ENCODE measurements around the gene GAST. TPM values are rescaled to one million over a fixed set of nuclear protein-coding genes. Genes with fewer than 3 reads are reported as not detected.

The GAST gene
- total and polyA plus RNA-seq, 9 of the 15 experiments (the other 6 are each of a cell fraction or from before 2014, with no cell fraction given): not detected

DNA sequence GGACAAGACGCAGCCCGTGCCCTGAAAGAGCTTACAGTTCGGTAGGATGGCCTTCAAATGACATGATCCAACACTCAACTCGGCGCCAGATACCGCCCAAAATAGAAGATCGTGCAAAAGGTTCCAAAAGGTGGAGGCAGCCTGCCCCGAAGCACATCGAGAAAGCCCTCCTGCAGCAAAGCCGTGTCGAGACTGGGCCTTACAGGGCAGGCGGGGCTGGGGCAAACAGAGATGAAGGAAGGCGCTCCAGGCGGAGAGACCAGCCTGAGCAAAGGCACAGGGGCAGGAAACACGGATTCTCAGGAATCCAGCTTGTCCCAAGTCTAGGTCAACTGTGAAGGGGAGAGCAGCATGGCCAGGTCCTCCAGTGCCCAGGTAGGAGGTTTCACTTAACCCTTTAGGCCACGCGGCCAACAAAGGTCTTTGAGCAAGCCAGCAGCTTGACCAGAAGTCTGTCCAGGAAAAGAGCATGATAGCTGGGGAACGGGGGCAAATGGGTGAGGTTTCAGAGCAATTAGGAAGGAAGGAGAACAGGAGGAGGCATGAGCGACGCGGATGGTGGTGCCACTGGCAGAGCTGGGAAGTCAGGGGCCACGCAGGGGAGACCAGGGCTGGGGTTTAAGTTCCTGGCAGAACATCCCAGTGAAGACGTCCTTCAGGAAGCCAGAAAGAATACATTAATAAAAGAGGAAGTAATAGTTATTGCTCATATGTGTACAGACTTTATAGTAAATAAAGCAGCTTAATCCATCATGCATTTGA is 44.7 kb upstream of the GAST start (continued):
- TF ChIP-seq, protein P1, sequence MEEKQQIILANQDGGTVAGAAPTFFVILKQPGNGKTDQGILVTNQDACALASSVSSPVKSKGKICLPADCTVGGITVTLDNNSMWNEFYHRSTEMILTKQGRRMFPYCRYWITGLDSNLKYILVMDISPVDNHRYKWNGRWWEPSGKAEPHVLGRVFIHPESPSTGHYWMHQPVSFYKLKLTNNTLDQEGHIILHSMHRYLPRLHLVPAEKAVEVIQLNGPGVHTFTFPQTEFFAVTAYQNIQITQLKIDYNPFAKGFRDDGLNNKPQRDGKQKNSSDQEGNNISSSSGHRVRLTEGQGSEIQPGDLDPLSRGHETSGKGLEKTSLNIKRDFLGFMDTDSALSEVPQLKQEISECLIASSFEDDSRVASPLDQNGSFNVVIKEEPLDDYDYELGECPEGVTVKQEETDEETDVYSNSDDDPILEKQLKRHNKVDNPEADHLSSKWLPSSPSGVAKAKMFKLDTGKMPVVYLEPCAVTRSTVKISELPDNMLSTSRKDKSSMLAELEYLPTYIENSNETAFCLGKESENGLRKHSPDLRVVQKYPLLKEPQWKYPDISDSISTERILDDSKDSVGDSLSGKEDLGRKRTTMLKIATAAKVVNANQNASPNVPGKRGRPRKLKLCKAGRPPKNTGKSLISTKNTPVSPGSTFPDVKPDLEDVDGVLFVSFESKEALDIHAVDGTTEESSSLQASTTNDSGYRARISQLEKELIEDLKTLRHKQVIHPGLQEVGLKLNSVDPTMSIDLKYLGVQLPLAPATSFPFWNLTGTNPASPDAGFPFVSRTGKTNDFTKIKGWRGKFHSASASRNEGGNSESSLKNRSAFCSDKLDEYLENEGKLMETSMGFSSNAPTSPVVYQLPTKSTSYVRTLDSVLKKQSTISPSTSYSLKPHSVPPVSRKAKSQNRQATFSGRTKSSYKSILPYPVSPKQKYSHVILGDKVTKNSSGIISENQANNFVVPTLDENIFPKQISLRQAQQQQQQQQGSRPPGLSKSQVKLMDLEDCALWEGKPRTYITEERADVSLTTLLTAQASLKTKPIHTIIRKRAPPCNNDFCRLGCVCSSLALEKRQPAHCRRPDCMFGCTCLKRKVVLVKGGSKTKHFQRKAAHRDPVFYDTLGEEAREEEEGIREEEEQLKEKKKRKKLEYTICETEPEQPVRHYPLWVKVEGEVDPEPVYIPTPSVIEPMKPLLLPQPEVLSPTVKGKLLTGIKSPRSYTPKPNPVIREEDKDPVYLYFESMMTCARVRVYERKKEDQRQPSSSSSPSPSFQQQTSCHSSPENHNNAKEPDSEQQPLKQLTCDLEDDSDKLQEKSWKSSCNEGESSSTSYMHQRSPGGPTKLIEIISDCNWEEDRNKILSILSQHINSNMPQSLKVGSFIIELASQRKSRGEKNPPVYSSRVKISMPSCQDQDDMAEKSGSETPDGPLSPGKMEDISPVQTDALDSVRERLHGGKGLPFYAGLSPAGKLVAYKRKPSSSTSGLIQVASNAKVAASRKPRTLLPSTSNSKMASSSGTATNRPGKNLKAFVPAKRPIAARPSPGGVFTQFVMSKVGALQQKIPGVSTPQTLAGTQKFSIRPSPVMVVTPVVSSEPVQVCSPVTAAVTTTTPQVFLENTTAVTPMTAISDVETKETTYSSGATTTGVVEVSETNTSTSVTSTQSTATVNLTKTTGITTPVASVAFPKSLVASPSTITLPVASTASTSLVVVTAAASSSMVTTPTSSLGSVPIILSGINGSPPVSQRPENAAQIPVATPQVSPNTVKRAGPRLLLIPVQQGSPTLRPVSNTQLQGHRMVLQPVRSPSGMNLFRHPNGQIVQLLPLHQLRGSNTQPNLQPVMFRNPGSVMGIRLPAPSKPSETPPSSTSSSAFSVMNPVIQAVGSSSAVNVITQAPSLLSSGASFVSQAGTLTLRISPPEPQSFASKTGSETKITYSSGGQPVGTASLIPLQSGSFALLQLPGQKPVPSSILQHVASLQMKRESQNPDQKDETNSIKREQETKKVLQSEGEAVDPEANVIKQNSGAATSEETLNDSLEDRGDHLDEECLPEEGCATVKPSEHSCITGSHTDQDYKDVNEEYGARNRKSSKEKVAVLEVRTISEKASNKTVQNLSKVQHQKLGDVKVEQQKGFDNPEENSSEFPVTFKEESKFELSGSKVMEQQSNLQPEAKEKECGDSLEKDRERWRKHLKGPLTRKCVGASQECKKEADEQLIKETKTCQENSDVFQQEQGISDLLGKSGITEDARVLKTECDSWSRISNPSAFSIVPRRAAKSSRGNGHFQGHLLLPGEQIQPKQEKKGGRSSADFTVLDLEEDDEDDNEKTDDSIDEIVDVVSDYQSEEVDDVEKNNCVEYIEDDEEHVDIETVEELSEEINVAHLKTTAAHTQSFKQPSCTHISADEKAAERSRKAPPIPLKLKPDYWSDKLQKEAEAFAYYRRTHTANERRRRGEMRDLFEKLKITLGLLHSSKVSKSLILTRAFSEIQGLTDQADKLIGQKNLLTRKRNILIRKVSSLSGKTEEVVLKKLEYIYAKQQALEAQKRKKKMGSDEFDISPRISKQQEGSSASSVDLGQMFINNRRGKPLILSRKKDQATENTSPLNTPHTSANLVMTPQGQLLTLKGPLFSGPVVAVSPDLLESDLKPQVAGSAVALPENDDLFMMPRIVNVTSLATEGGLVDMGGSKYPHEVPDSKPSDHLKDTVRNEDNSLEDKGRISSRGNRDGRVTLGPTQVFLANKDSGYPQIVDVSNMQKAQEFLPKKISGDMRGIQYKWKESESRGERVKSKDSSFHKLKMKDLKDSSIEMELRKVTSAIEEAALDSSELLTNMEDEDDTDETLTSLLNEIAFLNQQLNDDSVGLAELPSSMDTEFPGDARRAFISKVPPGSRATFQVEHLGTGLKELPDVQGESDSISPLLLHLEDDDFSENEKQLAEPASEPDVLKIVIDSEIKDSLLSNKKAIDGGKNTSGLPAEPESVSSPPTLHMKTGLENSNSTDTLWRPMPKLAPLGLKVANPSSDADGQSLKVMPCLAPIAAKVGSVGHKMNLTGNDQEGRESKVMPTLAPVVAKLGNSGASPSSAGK (IDR thresholded peaks at IDR 0.05): peak; percentile 80
- TF ChIP-seq MNT (conservative IDR thresholded peaks at IDR 0.05) (peak in 1 of 2 experiments; percentile 28; a peak in 1 of 4 replicates), RCOR1 (IDR thresholded peaks at IDR 0.05; ENCODE audit: borderline replicate concordance in 1 of 2, low read depth in 2 of 2, low read length in 2 of 2) (no peak), ZBTB12 (CRISPR knock-in tag; IDR thresholded peaks at IDR 0.05) (no peak), ZNF583 (CRISPR knock-in tag; IDR thresholded peaks at IDR 0.05) (0 out of 2 replicates have a peak, but pooled peaks have one; percentile 8)
- TF ChIP-seq, protein P2, sequence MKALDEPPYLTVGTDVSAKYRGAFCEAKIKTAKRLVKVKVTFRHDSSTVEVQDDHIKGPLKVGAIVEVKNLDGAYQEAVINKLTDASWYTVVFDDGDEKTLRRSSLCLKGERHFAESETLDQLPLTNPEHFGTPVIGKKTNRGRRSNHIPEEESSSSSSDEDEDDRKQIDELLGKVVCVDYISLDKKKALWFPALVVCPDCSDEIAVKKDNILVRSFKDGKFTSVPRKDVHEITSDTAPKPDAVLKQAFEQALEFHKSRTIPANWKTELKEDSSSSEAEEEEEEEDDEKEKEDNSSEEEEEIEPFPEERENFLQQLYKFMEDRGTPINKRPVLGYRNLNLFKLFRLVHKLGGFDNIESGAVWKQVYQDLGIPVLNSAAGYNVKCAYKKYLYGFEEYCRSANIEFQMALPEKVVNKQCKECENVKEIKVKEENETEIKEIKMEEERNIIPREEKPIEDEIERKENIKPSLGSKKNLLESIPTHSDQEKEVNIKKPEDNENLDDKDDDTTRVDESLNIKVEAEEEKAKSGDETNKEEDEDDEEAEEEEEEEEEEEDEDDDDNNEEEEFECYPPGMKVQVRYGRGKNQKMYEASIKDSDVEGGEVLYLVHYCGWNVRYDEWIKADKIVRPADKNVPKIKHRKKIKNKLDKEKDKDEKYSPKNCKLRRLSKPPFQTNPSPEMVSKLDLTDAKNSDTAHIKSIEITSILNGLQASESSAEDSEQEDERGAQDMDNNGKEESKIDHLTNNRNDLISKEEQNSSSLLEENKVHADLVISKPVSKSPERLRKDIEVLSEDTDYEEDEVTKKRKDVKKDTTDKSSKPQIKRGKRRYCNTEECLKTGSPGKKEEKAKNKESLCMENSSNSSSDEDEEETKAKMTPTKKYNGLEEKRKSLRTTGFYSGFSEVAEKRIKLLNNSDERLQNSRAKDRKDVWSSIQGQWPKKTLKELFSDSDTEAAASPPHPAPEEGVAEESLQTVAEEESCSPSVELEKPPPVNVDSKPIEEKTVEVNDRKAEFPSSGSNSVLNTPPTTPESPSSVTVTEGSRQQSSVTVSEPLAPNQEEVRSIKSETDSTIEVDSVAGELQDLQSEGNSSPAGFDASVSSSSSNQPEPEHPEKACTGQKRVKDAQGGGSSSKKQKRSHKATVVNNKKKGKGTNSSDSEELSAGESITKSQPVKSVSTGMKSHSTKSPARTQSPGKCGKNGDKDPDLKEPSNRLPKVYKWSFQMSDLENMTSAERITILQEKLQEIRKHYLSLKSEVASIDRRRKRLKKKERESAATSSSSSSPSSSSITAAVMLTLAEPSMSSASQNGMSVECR (CRISPR knock-in tag; IDR thresholded peaks at IDR 0.05): no peak
